Thoracic aorta (tissue), 2 donors: ENCODE measurements around the gene ORC6. TPM values are rescaled to one million over a fixed set of nuclear protein-coding genes. Genes with fewer than 3 reads are reported as not detected.

Experiments
- ATAC-seq: fragments of 150-250 bp; one replicate; pipeline ENCODE4 v1.8.0; 2017; ENCODE audit warnings: low read depth; ENCODE audit not compliant: insufficient number of reproducible peaks, low FRiP score
- DNase-seq: peaks from one replicate; pipeline ENCODE4 v3.0.0-alpha.2; 2020; ENCODE audit warnings: low spot score
- H3K27ac ChIP-seq, 2 donors: fragments of 200-600 bp; sonication (generic); 1 replicate in 1 of 2; 2 replicates in 1 of 2; pipeline ENCODE4 v1.5.1; 2016; ENCODE audit warnings: mild to moderate bottlenecking in 2 of 2, moderate library complexity in 2 of 2
- H3K27me3 ChIP-seq: fragments of 200-600 bp; sonication (generic); replicated peaks from 2 replicates; pipeline ENCODE4 v1.6.0; 2016; ENCODE audit warnings: mild to moderate bottlenecking; ENCODE audit not compliant: insufficient read depth
- H3K36me3 ChIP-seq: fragments of 200-600 bp; sonication (generic); one replicate; pipeline ENCODE4 v1.5.1; 2016
- H3K4me1 ChIP-seq, 2 donors: fragments of 200-600 bp; sonication (generic); 1 replicate in 1 of 2; 2 replicates in 1 of 2; pipeline versions ENCODE4 v1.5.1 to v1.6.0; 2016; ENCODE audit warnings: low read depth in 2 of 2, mild to moderate bottlenecking in 1 of 2; ENCODE audit not compliant: control insufficient read depth in 1 of 2
- H3K4me3 ChIP-seq: fragments of 200-600 bp; sonication (generic); 2 replicates; pipeline ENCODE4 v1.5.1; 2016; ENCODE audit warnings: mild to moderate bottlenecking
- H3K9me3 ChIP-seq: fragments of 200-600 bp; sonication (generic); 2 replicates; pipeline ENCODE4 v1.5.1; 2016
- CTCF ChIP-seq: fragments of 200-600 bp; sonication (generic); IDR thresholded peaks from one replicate; pipeline ENCODE4 v1.5.1; 2019; ENCODE audit warnings: antibody characterized with exemption
- total RNA-seq, 2 donors: library from RNA; depleted of rRNA; stranded (reverse); fragments of >200 nt; gene quantifications; one replicate each; pipeline versions ENCODE4 v1.1.0 to v1.2.3, GENCODE V29; 2016

The ORC6 gene
- total RNA-seq, 2 donors from 2014 or later = 2.0 to 14.8 TPM

DNA sequence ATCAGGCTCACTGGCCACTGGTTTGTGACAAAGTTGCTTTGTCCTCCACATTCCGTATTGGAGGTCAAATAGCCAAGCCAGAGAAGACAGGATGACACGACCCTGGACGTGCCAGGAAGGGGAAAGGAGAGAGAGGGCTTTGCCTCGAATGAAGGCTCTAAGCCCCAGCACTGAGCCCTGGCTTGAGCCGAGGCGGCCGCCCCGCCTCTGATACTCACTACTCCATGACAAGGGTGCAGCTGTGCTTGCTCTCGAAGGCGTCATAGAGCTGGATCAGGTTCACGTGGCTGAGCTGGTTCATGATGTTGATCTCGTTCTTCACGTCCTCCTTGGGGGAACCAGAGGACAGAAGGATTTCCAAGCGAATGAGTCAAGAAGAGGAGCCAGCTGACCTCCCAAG lies 39.3 kb downstream of the ORC6 start:
- no peaks in the 10 kb centered on the region for H3K27me3 ChIP-seq
- TF ChIP-seq CTCF = no peak
- H3K4me1 ChIP-seq = no peaks in the 10 kb centered on the region
- peaks cover 6% of the 10 kb centered on the region for H3K9me3 ChIP-seq
- no peak overlapping the region for H3K4me3 ChIP-seq
- no peak for ATAC-seq
- no peaks in the 10 kb centered on the region for H3K36me3 ChIP-seq
- DNase-seq = no peak
- H3K27ac ChIP-seq = no peak overlapping the region

- Histone ChIP-seq H3K27ac (no peak overlapping the region), H3K36me3 (no peaks in the 10 kb centered on the region), H3K4me1 (no peaks in the 10 kb centered on the region), H3K27me3 (no peaks in the 10 kb centered on the region), H3K9me3 (peaks cover 6% of the 10 kb centered on the region), H3K4me3 (no peak overlapping the region)
- ATAC-seq (no peak), DNase-seq (no peak)
- no peak for TF ChIP-seq CTCF
Measured at GRCh38 chr16:46729326-46729995, 40.0 kb downstream of the ORC6 start.

- Histone ChIP-seq H3K27ac (no peak overlapping the region), H3K9me3 (peaks cover 5% of the 10 kb centered on the region), H3K36me3 (no peaks in the 10 kb centered on the region), H3K27me3 (no peaks in the 10 kb centered on the region), H3K4me1 (no peaks in the 10 kb centered on the region), H3K4me3 (no peak overlapping the region)
- DNase-seq (no peak), ATAC-seq (no peak)
- TF ChIP-seq CTCF = no peak
Measured at GRCh38 chr16:46730126-46730525, 40.7 kb downstream of the ORC6 start.

DNA sequence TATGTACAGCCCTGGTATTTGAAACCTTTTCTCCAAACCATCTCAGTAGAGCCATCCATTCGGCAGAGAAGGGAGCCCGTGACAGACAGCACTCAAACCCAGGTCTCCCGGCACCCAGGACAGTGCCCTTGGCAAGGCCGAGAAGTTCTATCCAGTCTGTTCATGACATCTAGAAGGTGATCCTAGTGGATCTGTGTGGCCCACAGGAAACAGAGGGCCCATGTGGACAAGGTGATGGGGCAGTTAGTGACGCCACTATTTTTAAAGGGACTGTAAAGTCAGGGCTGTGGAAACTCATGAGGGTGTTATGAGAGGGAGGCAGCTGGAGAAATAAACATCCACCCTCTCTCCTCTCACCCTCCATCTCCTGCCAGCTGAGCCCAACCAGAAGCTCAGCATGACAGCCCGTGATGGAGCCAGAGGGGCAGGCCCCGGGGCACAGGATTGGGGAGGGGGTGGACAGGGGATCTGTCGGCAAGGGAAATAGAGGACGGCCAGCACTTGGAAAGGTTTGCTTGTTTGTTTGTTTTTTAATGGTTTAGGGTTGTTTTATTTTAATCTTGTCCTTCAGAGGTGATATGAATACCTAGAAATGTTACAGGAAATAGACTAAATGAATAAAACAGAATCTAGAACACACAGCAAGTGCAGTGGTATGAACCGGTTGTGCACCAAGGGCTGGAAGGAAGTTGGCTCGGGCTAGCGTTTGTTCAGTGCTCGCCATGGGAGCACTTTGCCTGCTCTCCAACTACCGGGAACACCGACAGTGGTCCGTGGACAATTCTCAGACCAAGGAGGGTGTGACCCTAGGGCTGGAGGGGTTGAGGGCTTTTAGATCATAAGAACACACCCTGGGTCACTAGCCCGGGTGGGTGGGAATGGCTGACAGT lies 41.6 kb downstream of the ORC6 start:
- ATAC-seq = no peak

More for the DNA sequence above, 41.6 kb downstream of the ORC6 start:
- Histone ChIP-seq H3K27ac (no peak overlapping the region), H3K4me1 (no peaks in the 10 kb centered on the region), H3K4me3 (no peak overlapping the region), H3K27me3 (no peaks in the 10 kb centered on the region), H3K36me3 (no peaks in the 10 kb centered on the region), H3K9me3 (no peaks in the 10 kb centered on the region)
- no peak for TF ChIP-seq CTCF
- no peak for DNase-seq
